HG02759 (cell line): ENCODE data around the gene PLAGL1.
"Not testable (repeated sequence)": the region's sequence is repeated elsewhere in the genome, so short reads cannot be mapped to it uniquely, and the experiment has no call there.

Experiments
- ATAC-seq: cut with Tn5 transposase; IDR thresholded peaks from one replicate; pipeline ENCODE4 v1.9.1; 2021; ENCODE audit warnings: mild to moderate bottlenecking, moderate library complexity; ENCODE audit not compliant: unreplicated experiment

The PLAGL1 gene

GRCh38 chr6:144009628-144010027 is 1.6 kb upstream of the PLAGL1 start:
- ATAC-seq, result not testable (repeated sequence)

DNA sequence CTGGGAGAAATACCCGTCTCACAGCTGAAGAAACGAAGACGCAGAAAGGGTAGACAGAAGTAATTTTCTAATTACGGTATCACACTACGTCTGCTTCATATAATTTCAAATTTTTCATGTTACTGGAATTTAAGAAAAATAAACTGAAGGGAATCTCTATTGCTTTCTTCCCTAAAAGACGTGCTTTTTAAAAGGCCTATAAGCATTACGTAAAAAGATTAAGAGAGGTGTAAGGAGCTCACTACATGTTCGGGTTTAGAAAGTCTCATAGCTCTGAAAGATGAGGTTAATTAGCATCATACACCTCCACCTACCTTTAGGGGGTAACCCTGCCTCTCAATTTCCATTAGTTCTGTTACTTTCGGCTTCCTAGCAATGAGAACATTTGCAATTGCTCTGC is 787 bp upstream of the PLAGL1 start:
- ATAC-seq, result no peak

DNA sequence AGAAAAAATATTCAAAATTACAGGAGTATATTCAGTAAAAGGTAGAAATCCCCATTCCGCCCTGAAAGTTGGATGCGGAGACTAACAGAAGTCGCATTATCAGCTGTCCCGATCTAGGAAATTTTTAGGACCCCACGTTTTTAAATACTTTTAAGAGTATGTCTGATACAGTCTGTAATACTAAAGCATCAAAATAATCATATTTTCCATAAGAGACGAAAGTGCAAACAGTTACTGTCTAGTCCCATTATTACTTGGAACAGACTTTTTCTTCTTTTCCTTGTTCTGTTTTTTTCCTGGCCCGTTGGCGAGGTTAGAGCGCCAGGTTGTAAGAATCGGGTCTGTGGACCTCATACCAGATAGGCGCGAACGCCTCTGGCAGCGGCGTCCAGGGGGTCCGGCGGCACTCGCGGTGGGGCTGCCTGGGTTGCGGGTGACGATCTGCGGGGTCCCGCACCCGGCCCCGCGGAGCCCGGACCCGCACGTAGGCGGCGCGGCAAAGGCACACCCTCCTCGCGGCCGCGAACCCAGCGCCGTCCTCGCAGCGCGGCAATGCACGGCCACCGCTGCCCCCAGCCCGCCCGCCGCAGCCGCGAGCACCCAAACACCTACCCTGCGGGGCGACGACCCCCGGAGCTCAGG is 460 bp downstream of the PLAGL1 start:
- ATAC-seq, result peak; percentile 39

- ATAC-seq, result no peak
Measured at GRCh38 chr6:144006736-144007477, 1.2 kb downstream of the PLAGL1 start.

DNA sequence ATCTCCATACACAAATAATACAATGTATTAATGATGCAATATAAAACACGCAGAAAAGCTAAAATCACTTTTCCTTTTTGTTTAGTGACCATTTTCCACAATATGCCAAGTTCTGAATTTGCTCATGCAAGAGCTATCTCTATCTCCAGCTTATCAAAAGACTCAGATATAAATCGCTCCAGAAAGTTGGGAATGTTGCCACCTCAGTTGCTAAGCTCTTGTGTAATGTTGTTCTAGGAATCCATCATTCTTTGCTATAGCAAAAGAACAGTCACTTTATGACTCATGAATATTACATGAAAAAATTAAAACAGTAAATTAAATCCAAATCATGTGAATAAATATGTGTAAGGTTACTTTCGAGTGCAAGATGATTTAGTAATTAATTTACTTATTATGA is 8.7 kb downstream of the PLAGL1 start:
- no peak for ATAC-seq

GRCh38 chr6:143998686-143999085 is 9.4 kb downstream of the PLAGL1 start:
- ATAC-seq, result no peak

GRCh38 chr6:143993965-143994646 is 14.0 kb downstream of the PLAGL1 start:
- ATAC-seq, result no peak

- no peak for ATAC-seq
Measured at GRCh38 chr6:143992285-143992684, 15.8 kb downstream of the PLAGL1 start.

DNA sequence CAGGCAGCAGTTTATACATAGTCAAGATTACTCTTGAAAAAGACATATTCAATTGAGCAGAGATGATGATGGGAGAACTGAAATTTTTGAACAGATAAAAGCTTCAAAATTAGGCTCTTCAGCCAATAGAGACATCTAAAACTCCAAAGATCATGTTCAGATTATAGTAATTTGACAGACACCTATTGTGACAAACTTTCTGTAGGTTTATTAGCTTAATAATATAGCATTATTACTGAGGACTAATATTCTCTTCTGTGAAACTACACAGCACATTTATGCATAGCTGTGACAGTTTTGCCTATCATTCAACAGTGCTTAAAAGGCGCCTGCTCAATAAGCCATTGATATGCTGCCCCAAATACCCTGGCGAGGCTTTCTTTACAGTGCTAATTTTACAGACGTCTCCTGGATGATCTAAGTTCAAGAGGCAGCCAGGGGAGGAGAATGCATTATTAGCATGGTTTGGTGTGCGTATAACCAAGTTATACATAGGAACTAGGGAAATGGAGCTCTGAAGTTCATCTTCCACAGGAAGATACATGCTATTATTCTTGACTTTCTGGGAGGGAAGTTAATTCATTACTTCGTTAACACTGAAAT is 21.5 kb downstream of the PLAGL1 start:
- no peak for ATAC-seq

DNA sequence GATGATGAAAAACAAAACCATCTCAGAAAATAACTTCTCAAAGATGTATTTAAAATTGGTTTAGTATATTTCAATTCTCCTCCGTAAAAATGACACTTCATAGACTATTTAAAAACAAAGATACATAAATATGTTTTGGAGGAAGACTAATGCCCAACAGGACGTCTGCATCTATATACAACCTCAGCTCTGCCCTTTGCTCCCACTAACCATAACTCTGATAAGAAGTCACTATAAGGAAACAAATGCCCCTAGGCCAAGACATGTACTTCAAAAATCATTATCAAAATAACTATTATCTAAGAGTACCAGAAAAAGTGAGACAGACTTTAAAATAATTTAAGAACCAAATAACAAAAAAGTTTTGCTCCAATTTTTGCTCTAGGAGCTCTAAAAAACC is 23.4 kb downstream of the PLAGL1 start:
- no peak for ATAC-seq

GRCh38 chr6:143982968-143983367 is 25.1 kb downstream of the PLAGL1 start:
- no peak for ATAC-seq

DNA sequence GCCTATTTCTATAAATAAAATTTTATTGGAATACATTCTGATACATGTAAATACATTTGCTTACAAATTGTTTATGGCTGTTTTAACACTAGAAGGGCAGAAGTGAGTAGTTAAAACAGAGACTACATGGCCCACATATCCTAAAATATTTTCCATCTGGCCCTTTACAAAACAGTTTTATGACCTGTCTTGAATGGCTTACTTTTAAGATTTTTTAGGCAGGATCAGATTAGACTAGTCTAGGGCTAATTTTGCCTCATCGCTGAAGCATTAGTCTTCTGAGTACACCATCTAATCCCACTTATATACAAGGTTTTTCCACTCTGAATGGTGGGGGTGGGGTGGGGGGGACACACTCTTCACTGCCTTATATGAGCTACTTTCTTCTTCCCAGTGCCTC is 27.1 kb downstream of the PLAGL1 start:
- no peak for ATAC-seq

- no peak for ATAC-seq
Measured at GRCh38 chr6:143976806-143977349, 31.2 kb downstream of the PLAGL1 start.

DNA sequence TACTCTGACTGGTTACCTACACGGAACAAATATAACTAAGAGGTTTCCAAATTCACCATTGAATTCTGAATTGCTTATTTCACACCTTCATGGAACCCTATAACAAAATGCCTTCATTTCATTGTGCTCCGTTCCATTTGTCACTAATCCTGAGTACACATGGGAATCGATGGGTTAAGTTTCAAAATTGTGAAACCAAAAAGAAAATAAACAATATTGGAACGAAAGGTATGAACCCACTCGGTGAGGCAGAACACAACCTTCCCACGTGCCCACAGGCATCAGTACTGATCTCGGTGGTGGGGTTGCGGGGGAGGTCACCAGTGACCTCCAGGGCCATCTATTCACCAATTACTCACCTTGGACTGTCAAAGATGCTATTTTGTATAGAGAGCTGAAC is 34.0 kb downstream of the PLAGL1 start:
- ATAC-seq, result no peak

- ATAC-seq, result no peak
Measured at GRCh38 chr6:143973097-143973966, 34.7 kb downstream of the PLAGL1 start.

DNA sequence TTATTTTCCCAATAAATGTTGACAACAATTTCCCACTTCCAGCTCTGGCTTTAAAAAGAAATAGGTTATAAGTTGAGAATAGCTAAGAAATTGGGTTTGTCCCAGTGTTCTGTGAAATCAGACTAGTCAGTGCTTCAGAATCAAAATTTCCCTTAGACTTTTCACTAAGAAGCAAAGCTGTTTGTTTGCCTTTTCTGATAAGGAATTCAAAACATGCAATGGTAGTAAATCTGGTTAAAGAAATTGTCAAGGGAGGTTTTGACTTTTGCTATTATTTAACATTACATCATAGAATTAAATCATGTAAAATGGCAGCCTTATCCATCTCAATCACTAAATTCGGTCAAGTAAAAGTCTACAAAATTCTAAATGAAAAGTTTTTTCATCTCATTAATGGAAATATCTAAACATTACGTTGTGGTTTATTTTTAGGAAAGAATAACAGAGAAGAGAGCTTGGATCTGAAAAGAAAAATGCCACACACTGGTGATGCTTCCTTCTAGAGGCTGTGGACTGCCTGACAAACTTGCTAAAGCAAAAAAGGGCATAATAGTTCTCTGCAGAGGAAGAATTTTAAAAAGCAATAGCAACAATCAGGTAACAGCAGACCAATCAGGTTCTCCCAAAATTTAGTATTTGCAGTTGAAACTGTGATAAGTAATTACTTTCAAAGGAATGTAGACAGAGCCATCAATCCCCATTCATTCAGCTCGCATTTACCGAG is 36.4 kb downstream of the PLAGL1 start:
- no peak for ATAC-seq

GRCh38 chr6:143970456-143971218 is 37.4 kb downstream of the PLAGL1 start:
- no peak for ATAC-seq

DNA sequence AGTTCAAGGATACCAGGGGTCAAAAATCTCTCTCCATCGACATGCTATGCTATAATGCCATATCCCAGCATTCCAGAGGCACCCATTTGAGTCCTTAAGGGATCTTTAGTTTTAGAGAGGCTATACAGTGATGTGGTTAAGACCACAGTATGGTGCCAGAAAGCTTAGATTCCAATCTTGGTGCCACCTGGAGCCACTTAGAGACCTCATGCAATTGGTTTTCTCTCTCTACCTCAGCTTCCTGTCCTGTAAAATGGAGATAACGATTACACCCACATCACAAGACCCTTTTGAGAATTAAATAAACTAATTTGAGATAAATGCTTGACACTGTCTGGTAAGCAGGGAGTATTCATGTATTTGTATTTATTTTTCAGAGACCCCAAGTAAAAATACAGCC is 39.0 kb downstream of the PLAGL1 start:
- ATAC-seq, result no peak
